H9 (cell line): Measurements from ENCODE around the gene ANKRD30B. TPM values are rescaled to one million over a fixed set of nuclear protein-coding genes. Genes with fewer than 3 reads are reported as not detected.

Experiments used
- DNase-seq: peaks from one replicate; pipeline ENCODE4 v3.0.0-alpha.2; 2017
- H2AFZ ChIP-seq: one replicate; pipeline ENCODE4 v1.6.1; 2013; ENCODE audit warnings: mild to moderate bottlenecking, low read length, control low read depth, moderate library complexity
- H2AK5ac ChIP-seq: 2 replicates; pipeline ENCODE4 v1.6.1; 2013; ENCODE audit warnings: low read length, control low read depth, mixed read lengths; ENCODE audit not compliant: insufficient read length
- H2BK120ac ChIP-seq: one replicate; pipeline ENCODE4 v1.6.1; 2013; ENCODE audit warnings: low read depth, mild to moderate bottlenecking, low read length, control low read depth, inconsistent platforms; ENCODE audit not compliant: poor library complexity, severe bottlenecking
- H2BK12ac ChIP-seq: 2 replicates; pipeline ENCODE4 v1.6.1; 2013; ENCODE audit warnings: low read length, control low read depth, mixed read lengths, low read depth; ENCODE audit not compliant: insufficient read length
- H2BK15ac ChIP-seq: 2 replicates; pipeline ENCODE4 v1.6.1; 2013; ENCODE audit warnings: low read depth, low read length, control low read depth
- H2BK20ac ChIP-seq: one replicate; pipeline ENCODE4 v1.6.1; 2013; ENCODE audit warnings: low read depth, mild to moderate bottlenecking, low read length, control low read depth, inconsistent platforms; ENCODE audit not compliant: poor library complexity, severe bottlenecking
- H2BK5ac ChIP-seq: 2 replicates; pipeline ENCODE4 v1.6.1; 2013; ENCODE audit warnings: low read length, control low read depth, mixed read lengths; ENCODE audit not compliant: insufficient read length
- H3K14ac ChIP-seq: 2 replicates; pipeline ENCODE4 v1.6.1; 2013; ENCODE audit warnings: low read length, control low read depth; ENCODE audit not compliant: insufficient read depth
- H3K18ac ChIP-seq: 2 replicates; pipeline ENCODE4 v1.6.1; 2013; ENCODE audit warnings: low read depth, mild to moderate bottlenecking, mixed read lengths, low read length, control low read depth; ENCODE audit not compliant: insufficient read length
- H3K23ac ChIP-seq: 2 replicates; pipeline ENCODE4 v1.6.1; 2013; ENCODE audit warnings: low read length, control low read depth, mixed read lengths, low read depth; ENCODE audit not compliant: insufficient read length
- H3K23me2 ChIP-seq: 2 replicates; pipeline ENCODE4 v1.6.1; 2013; ENCODE audit warnings: low read depth, mild to moderate bottlenecking, mixed read lengths, low read length, control low read depth; ENCODE audit not compliant: insufficient read length, poor library complexity, severe bottlenecking
- H3K27ac ChIP-seq: 2 replicates; pipeline ENCODE4 v1.5.1; 2013; ENCODE audit warnings: low read length, control low read depth, mixed read lengths, low read depth; ENCODE audit not compliant: insufficient read length
- H3K27me3 ChIP-seq: 2 replicates; pipeline ENCODE4 v1.6.1; 2013; ENCODE audit warnings: low read length, control low read depth, inconsistent platforms; ENCODE audit not compliant: insufficient read depth
- H3K4ac ChIP-seq: 2 replicates; pipeline ENCODE4 v1.6.1; 2013; ENCODE audit warnings: low read depth, mild to moderate bottlenecking, control low read depth, inconsistent platforms, low read length, moderate library complexity
- H3K4me1 ChIP-seq: 2 replicates; pipeline ENCODE4 v1.6.1; 2013; ENCODE audit warnings: low read length, control low read depth, inconsistent platforms; ENCODE audit not compliant: insufficient read depth
- H3K4me2 ChIP-seq: 2 replicates; pipeline ENCODE4 v1.6.1; 2013; ENCODE audit warnings: low read length, control low read depth, mixed read lengths; ENCODE audit not compliant: insufficient read length, insufficient read depth
- H3K56ac ChIP-seq: 2 replicates; pipeline ENCODE4 v1.6.1; 2013; ENCODE audit warnings: low read depth, mild to moderate bottlenecking, mixed read lengths, low read length, control low read depth; ENCODE audit not compliant: insufficient read length
- H3K79me1 ChIP-seq: 2 replicates; pipeline ENCODE4 v1.6.1; 2013; ENCODE audit warnings: low read depth, mild to moderate bottlenecking, moderate library complexity, low read length, control low read depth, inconsistent platforms; ENCODE audit not compliant: insufficient read depth, poor library complexity, severe bottlenecking
- H3K79me2 ChIP-seq: 2 replicates; pipeline ENCODE4 v1.6.1; 2013; ENCODE audit warnings: low read length, control low read depth, inconsistent platforms; ENCODE audit not compliant: insufficient read depth
- H3K9ac ChIP-seq: 2 replicates; pipeline ENCODE4 v1.6.1; 2013; ENCODE audit warnings: low read length, control low read depth, mixed read lengths; ENCODE audit not compliant: insufficient read length; ENCODE audit errors: extremely low read depth
- H3K9me3 ChIP-seq: one replicate; pipeline ENCODE4 v1.6.1; 2013; ENCODE audit warnings: low read depth, low read length, inconsistent platforms; ENCODE audit not compliant: control insufficient read depth
- H3T11ph ChIP-seq: one replicate; pipeline ENCODE4 v1.6.1; 2013; ENCODE audit warnings: mild to moderate bottlenecking, low read length, control low read depth, inconsistent platforms
- H4K20me1 ChIP-seq: one replicate; pipeline ENCODE4 v1.6.1; 2013; ENCODE audit not compliant: control insufficient read depth, insufficient read length, insufficient read depth
- H4K5ac ChIP-seq: 2 replicates; pipeline ENCODE4 v1.6.1; 2013; ENCODE audit warnings: low read depth, mild to moderate bottlenecking, mixed read lengths, low read length, control low read depth; ENCODE audit not compliant: insufficient read length
- H4K8ac ChIP-seq: replicated peaks from 2 replicates; pipeline ENCODE4 v1.6.1; 2013; ENCODE audit warnings: low read length, control low read depth, mixed read lengths, low read depth; ENCODE audit not compliant: insufficient read length
- H4K91ac ChIP-seq: 2 replicates; pipeline ENCODE4 v1.6.1; 2013; ENCODE audit warnings: low read depth, mild to moderate bottlenecking, moderate library complexity, mixed read lengths, low read length, control low read depth; ENCODE audit not compliant: insufficient read length
- H3K27ac Mint-ChIP-seq, 3 experiments: 2 replicates in 2 of 3; 3 replicates in 1 of 3; pipeline ENCODE4 v1.8.0; 2020 to 2021; ENCODE audit warnings: mixed read lengths in 3 of 3, mild to moderate bottlenecking in 1 of 3, moderate library complexity in 1 of 3
- H3K27me3 Mint-ChIP-seq: 2 replicates; pipeline ENCODE4 v1.8.0; 2021; ENCODE audit warnings: low read depth, mild to moderate bottlenecking, moderate library complexity, mixed read lengths
- H3K36me3 Mint-ChIP-seq, 3 experiments: 2 replicates in 2 of 3; 3 replicates in 1 of 3; pipeline ENCODE4 v1.8.0; 2020 to 2021; ENCODE audit warnings: low read depth in 3 of 3, mixed read lengths in 3 of 3; ENCODE audit not compliant: insufficient read depth in 1 of 3
- H3K4me1 Mint-ChIP-seq, 2 experiments: 2 replicates each; pipeline ENCODE4 v1.8.0; 2020; ENCODE audit warnings: mixed read lengths in 2 of 2
- H3K4me3 Mint-ChIP-seq, 2 experiments: 2 replicates in 1 of 2; 3 replicates in 1 of 2; pipeline ENCODE4 v1.8.0; 2020 to 2021; ENCODE audit warnings: mild to moderate bottlenecking in 2 of 2, mixed read lengths in 2 of 2, moderate library complexity in 1 of 2
- H3K9me3 Mint-ChIP-seq, 2 experiments: 2 replicates in 1 of 2; 3 replicates in 1 of 2; pipeline ENCODE4 v1.8.0; 2020; ENCODE audit warnings: mild to moderate bottlenecking in 2 of 2, mixed read lengths in 2 of 2, moderate library complexity in 1 of 2
- WGBS: extraction: QIAGEN DNeasy Blood & Tissue Kit; methylation state at CpG from one replicate; pipeline ENCODE4 v1.1.7; 2013; ENCODE audit warnings: missing lambda C conversion rate, low lambda C conversion rate, mixed read lengths; ENCODE audit not compliant: insufficient read length; ENCODE audit errors: extremely low coverage; 5-methylcytosine and 5-hydroxymethylcytosine counted together
- total RNA-seq: library from RNA; stranded (reverse); gene quantifications from 2 replicates; pipeline ENCODE4 v1.2.1, GENCODE V29; 2021
- TF ChIP-seq, protein P1 (sequence below): fragments of 200-600 bp; sonication (generic); conservative IDR thresholded peaks from 3 replicates; pipeline ENCODE4 v1.8.0; 2021; ENCODE audit warnings: antibody characterized with exemption, mild to moderate bottlenecking

Gene ANKRD30B
- total RNA-seq, 1 experiment from 2014 or later, result not detected

DNA sequence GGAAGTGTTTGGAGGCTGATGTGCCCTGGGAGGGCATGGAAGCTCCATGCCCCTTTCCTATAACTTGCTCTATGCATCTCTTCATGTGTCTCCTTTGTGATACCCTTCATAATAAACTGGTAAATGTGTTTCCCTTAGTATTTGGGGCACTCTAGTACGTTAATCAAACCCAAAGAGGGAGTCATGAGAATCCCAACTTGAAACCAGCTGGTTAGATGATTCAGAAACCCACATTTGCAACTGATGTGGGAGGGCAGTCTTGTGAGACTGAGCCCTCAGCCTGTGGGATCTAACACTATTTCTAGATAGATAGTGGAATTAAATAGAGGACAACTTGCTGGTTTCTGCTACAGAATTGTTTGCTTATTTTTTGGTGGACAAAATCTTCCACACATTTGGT lies 20.3 kb downstream of the ANKRD30B start:
- no peak overlapping the region for H3K4me3 Mint-ChIP-seq
- H4K91ac ChIP-seq, result no peak overlapping the region
- no peak overlapping the region for H3K27ac Mint-ChIP-seq
- no peak for DNase-seq
- no peak overlapping the region for H3K18ac ChIP-seq
- no peak overlapping the region for H3K27ac ChIP-seq
- WGBS, result no CpG with 5 or more reads among the region's 1 CpG
- no peaks in the 10 kb centered on the region for H3K79me2 ChIP-seq
- no peaks in the 10 kb centered on the region for H4K20me1 ChIP-seq
- H3K9me3 ChIP-seq, result peaks cover 58% of the 10 kb centered on the region
- H2BK12ac ChIP-seq, result no peak overlapping the region
- H3K36me3 Mint-ChIP-seq, result peaks cover 4 to 31% (median 8%) of the 10 kb centered on the region in 3 experiments; a peak in 6 of 7 replicates
- peaks cover 86 to 87% of the 10 kb centered on the region in 2 experiments for H3K9me3 Mint-ChIP-seq
- no peak overlapping the region for H2BK5ac ChIP-seq
- H3K4me1 Mint-ChIP-seq, result no peaks in the 10 kb centered on the region
- TF ChIP-seq, protein P1, sequence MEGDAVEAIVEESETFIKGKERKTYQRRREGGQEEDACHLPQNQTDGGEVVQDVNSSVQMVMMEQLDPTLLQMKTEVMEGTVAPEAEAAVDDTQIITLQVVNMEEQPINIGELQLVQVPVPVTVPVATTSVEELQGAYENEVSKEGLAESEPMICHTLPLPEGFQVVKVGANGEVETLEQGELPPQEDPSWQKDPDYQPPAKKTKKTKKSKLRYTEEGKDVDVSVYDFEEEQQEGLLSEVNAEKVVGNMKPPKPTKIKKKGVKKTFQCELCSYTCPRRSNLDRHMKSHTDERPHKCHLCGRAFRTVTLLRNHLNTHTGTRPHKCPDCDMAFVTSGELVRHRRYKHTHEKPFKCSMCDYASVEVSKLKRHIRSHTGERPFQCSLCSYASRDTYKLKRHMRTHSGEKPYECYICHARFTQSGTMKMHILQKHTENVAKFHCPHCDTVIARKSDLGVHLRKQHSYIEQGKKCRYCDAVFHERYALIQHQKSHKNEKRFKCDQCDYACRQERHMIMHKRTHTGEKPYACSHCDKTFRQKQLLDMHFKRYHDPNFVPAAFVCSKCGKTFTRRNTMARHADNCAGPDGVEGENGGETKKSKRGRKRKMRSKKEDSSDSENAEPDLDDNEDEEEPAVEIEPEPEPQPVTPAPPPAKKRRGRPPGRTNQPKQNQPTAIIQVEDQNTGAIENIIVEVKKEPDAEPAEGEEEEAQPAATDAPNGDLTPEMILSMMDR, result no peak
- H3K9ac ChIP-seq, result no peak overlapping the region
- H4K8ac ChIP-seq, result no peak overlapping the region
- no peak overlapping the region for H3T11ph ChIP-seq
- H3K56ac ChIP-seq, result no peak overlapping the region
- no peak overlapping the region for H2AK5ac ChIP-seq
- H2BK15ac ChIP-seq, result no peak overlapping the region
- no peak overlapping the region for H2AFZ ChIP-seq
- no peaks in the 10 kb centered on the region; the same call in 1 of the 2 replicates for H3K27me3 Mint-ChIP-seq
- no peak overlapping the region for H2BK120ac ChIP-seq
- H3K14ac ChIP-seq, result no peak overlapping the region
- H3K27me3 ChIP-seq, result no peaks in the 10 kb centered on the region
- H3K4me2 ChIP-seq, result no peak overlapping the region
- no peak overlapping the region for H4K5ac ChIP-seq
- no peak overlapping the region for H3K4ac ChIP-seq
- no peaks in the 10 kb centered on the region for H3K79me1 ChIP-seq
- no peaks in the 10 kb centered on the region for H3K23me2 ChIP-seq
- H2BK20ac ChIP-seq, result no peak overlapping the region
- H3K23ac ChIP-seq, result no peak overlapping the region
- no peaks in the 10 kb centered on the region for H3K4me1 ChIP-seq
